ENCODE results near the gene STARD7. TPM values are rescaled to one million over a fixed set of nuclear protein-coding genes. Genes with fewer than 3 reads are reported as not detected.

STARD7 gene
- total and polyA plus RNA-seq, 2 of the 13 experiments (the other 11 are each of a cell fraction or from before 2014, with no cell fraction given), result 88.2 to 300 TPM

GRCh38 chr2:96207073-96207773 is 1.4 kb downstream of the STARD7 start (continued):
- TF ChIP-seq HOMEZ (CRISPR knock-in tag; IDR thresholded peaks at IDR 0.05; ENCODE audit: low read depth) (no peak), ZNF660 (CRISPR knock-in tag; IDR thresholded peaks at IDR 0.05; ENCODE audit: borderline replicate concordance, low read depth) (no peak), ARID2 (CRISPR knock-in tag; IDR thresholded peaks at IDR 0.05; ENCODE audit: borderline replicate concordance) (0 out of 2 replicates have a peak, but pooled peaks have one; percentile 6), ATAD3A (CRISPR knock-in tag; IDR thresholded peaks at IDR 0.05) (no peak), ISX (CRISPR knock-in tag; conservative IDR thresholded peaks at IDR 0.05) (no peak), ZNF382 (CRISPR knock-in tag; IDR thresholded peaks at IDR 0.05; ENCODE audit: borderline replicate concordance) (0 out of 2 replicates have a peak, but pooled peaks have one; percentile 38), TCF7 (IDR thresholded peaks at IDR 0.05; ENCODE audit: low read depth) (no peak), HNRNPL (IDR thresholded peaks at IDR 0.05; ENCODE audit: low read depth, low read length) (no peak), MAFF (IDR thresholded peaks at IDR 0.05; ENCODE audit: low read depth, low read length) (peak; percentile 64), HNRNPUL1 (IDR thresholded peaks at IDR 0.05; ENCODE audit: low read depth, low read length) (no peak), POLR2A (IDR thresholded peaks at IDR 0.05; ENCODE audit: insufficient read depth in 1 of 2, low read depth in 2 of 2, low read length in 2 of 2) (peak in 1 of 2 experiments; percentile 20; a peak in 1 of 4 replicates), ZNF143 (CRISPR knock-in tag; IDR thresholded peaks at IDR 0.05) (peak; percentile 17; the same call in 1 of the 2 replicates), ZNF30 (CRISPR knock-in tag; IDR thresholded peaks at IDR 0.05) (no peak), ZNF33A (CRISPR knock-in tag; IDR thresholded peaks at IDR 0.05; ENCODE audit: borderline replicate concordance) (0 out of 2 replicates have a peak, but pooled peaks have one; percentile 1), GFI1 (CRISPR knock-in tag; IDR thresholded peaks at IDR 0.05; ENCODE audit: borderline replicate concordance) (0 out of 2 replicates have a peak, but pooled peaks have one; percentile 55), MAFK (conservative IDR thresholded peaks at IDR 0.05 in 1 of 2, IDR thresholded peaks at IDR 0.05 in 1 of 2; ENCODE audit: low read length in 2 of 2) (peak; percentile 56 to 59), DDIT3 (CRISPR knock-in tag; IDR thresholded peaks at IDR 0.05) (no peak)
- TF ChIP-seq, protein P1, sequence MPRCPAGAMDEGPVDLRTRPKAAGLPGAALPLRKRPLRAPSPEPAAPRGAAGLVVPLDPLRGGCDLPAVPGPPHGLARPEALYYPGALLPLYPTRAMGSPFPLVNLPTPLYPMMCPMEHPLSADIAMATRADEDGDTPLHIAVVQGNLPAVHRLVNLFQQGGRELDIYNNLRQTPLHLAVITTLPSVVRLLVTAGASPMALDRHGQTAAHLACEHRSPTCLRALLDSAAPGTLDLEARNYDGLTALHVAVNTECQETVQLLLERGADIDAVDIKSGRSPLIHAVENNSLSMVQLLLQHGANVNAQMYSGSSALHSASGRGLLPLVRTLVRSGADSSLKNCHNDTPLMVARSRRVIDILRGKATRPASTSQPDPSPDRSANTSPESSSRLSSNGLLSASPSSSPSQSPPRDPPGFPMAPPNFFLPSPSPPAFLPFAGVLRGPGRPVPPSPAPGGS (CRISPR knock-in tag; IDR thresholded peaks at IDR 0.05), result no peak
- TF ChIP-seq, protein P2, sequence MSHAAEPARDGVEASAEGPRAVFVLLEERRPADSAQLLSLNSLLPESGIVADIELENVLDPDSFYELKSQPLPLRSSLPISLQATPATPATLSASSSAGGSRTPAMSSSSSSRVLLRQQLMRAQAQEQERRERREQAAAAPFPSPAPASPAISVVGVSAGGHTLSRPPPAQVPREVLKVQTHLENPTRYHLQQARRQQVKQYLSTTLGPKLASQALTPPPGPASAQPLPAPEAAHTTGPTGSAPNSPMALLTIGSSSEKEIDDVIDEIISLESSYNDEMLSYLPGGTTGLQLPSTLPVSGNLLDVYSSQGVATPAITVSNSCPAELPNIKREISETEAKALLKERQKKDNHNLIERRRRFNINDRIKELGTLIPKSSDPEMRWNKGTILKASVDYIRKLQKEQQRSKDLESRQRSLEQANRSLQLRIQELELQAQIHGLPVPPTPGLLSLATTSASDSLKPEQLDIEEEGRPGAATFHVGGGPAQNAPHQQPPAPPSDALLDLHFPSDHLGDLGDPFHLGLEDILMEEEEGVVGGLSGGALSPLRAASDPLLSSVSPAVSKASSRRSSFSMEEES (CRISPR knock-in tag; IDR thresholded peaks at IDR 0.05), result no peak
- TF ChIP-seq, protein P3, sequence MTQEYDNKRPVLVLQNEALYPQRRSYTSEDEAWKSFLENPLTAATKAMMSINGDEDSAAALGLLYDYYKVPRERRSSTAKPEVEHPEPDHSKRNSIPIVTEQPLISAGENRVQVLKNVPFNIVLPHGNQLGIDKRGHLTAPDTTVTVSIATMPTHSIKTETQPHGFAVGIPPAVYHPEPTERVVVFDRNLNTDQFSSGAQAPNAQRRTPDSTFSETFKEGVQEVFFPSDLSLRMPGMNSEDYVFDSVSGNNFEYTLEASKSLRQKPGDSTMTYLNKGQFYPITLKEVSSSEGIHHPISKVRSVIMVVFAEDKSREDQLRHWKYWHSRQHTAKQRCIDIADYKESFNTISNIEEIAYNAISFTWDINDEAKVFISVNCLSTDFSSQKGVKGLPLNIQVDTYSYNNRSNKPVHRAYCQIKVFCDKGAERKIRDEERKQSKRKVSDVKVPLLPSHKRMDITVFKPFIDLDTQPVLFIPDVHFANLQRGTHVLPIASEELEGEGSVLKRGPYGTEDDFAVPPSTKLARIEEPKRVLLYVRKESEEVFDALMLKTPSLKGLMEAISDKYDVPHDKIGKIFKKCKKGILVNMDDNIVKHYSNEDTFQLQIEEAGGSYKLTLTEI (CRISPR knock-in tag; conservative IDR thresholded peaks at IDR 0.05), result no peak
- TF ChIP-seq, protein P4, sequence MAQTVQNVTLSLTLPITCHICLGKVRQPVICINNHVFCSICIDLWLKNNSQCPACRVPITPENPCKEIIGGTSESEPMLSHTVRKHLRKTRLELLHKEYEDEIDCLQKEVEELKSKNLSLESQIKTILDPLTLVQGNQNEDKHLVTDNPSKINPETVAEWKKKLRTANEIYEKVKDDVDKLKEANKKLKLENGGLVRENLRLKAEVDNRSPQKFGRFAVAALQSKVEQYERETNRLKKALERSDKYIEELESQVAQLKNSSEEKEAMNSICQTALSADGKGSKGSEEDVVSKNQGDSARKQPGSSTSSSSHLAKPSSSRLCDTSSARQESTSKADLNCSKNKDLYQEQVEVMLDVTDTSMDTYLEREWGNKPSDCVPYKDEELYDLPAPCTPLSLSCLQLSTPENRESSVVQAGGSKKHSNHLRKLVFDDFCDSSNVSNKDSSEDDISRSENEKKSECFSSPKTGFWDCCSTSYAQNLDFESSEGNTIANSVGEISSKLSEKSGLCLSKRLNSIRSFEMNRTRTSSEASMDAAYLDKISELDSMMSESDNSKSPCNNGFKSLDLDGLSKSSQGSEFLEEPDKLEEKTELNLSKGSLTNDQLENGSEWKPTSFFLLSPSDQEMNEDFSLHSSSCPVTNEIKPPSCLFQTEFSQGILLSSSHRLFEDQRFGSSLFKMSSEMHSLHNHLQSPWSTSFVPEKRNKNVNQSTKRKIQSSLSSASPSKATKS (CRISPR knock-in tag; IDR thresholded peaks at IDR 0.05), result 0 out of 2 replicates have a peak, but pooled peaks have one; percentile 47
